Heart right ventricle (tissue), 16 donors: Measurements from ENCODE around the gene RNF130. TPM values are rescaled to one million over a fixed set of nuclear protein-coding genes. Genes with fewer than 3 reads are reported as not detected.

Experiments used
- ATAC-seq, 8 donors: fragments of 200-7000 bp; cut with Tn5 transposase; one replicate each; pipeline ENCODE4 v1.9.1; 2020; ENCODE audit warnings: mild to moderate bottlenecking in 8 of 8, moderate library complexity in 8 of 8, moderate number of reproducible peaks in 1 of 8
- DNase-seq, 2 donors: peaks; one replicate each; pipeline ENCODE4 v3.0.0-alpha.2; 2020
- H3K27ac ChIP-seq, 10 donors: fragments of 200-600 bp; sonication (generic) in 2 of 10; one replicate each; pipeline versions ENCODE4 v1.5.0 to v1.8.0; 2020 to 2022; ENCODE audit warnings: mild to moderate bottlenecking in 3 of 10
- H3K27me3 ChIP-seq, 7 donors: fragments of 200-600 bp; one replicate each; pipeline ENCODE4 v1.8.0; 2021 to 2022; ENCODE audit warnings: mild to moderate bottlenecking in 2 of 7
- H3K36me3 ChIP-seq, 9 donors: fragments of 200-600 bp; sonication (generic) in 1 of 9; one replicate each; pipeline versions ENCODE4 v1.5.0 to v1.8.0; 2020 to 2022; ENCODE audit warnings: mild to moderate bottlenecking in 2 of 9
- H3K4me1 ChIP-seq, 9 donors: fragments of 200-600 bp; sonication (generic) in 1 of 9; one replicate each; pipeline versions ENCODE4 v1.5.0 to v1.8.0; 2020 to 2022; ENCODE audit warnings: mild to moderate bottlenecking in 4 of 9
- H3K4me3 ChIP-seq, 10 donors: fragments of 200-600 bp; sonication (generic) in 2 of 10; one replicate each; pipeline versions ENCODE4 v1.5.0 to v1.8.0; 2020 to 2022; ENCODE audit warnings: mild to moderate bottlenecking in 7 of 10, moderate library complexity in 2 of 10
- H3K9me3 ChIP-seq, 11 donors: fragments of 200-600 bp in 10 of 11; sonication (generic) in 2 of 11; one replicate each; pipeline versions ENCODE4 v1.5.0 to v1.8.0; 2013 to 2022; ENCODE audit warnings: mild to moderate bottlenecking in 2 of 11, control low read depth in 1 of 11, moderate library complexity in 1 of 11
- WGBS, 2 donors: extraction: QIAGEN DNeasy Blood & Tissue Kit; methylation state at CpG; one replicate each; pipeline ENCODE4 v1.1.7; 2013; ENCODE audit warnings: inconsistent platforms in 1 of 2; 5-methylcytosine and 5-hydroxymethylcytosine counted together
- intact Hi-C, 10 donors: fragments of 100-400 bp; cut with DNase I; formaldehyde crosslinking; loops; one replicate each; pipeline versions ENCODE4 v1.11.1 to v1.14.2; 2022
- polyA plus RNA-seq, 2 donors: library from polyadenylated mRNA; stranded (reverse); fragments of 200-250 nt; gene quantifications; one replicate each; pipeline ENCODE4 v1.2.3, GENCODE V29; 2013
- total RNA-seq, 10 donors: library from RNA; stranded (reverse); fragmentation: NEBNext Ultra II Directional in 3 of 10; extraction: Animal tissue kit (Norgen Biotek cat#: 25700) in 3 of 10; gene quantifications; one replicate each; pipeline versions ENCODE4 v1.2.1 to v1.2.4, GENCODE V29; 2021 to 2023
- TF ChIP-seq, protein P1 (sequence below), 9 donors: fragments of 200-600 bp; sonication (generic) in 2 of 9; IDR thresholded peaks; one replicate each; pipeline versions ENCODE4 v1.5.0 to v1.8.0; 2021 to 2022; ENCODE audit warnings: antibody characterized with exemption in 9 of 9, mild to moderate bottlenecking in 5 of 9, moderate library complexity in 1 of 9
- donor health status: Arrhythmogenic right ventricular cardiomyopathy.
- donor health status: ischemic (EF 13 %, LVEDD 7.1; RV severe dilation, severe dysfunction).
- donor health status: healthy with polysubstance abuse.
- donor health status: DM: no; HTN: yes; CAD: no.
- donor health status: DM: no; HTN: no; CAD: no.
- donor health status: ischemic (EF 25% LVEDD 6.9; RV normal size, moderate dysfunction).
- donor health status: ischemic (EF 25% LVEDD 5.7; RV mildly dilated, moderate dysfunction).
- donor health status: healthy.
- donor health status: DM: yes; HTN: yes; CAD: no.
- donor health status: Ischemic cardiomyopathy.
- donor health status: ischemic (EF 35%, LVEDD 5.7; RV mildly dilated, moderate dysfunction).
- donor health status: nonischemic (EF 11% LVEDD 7.7; RV severe dilation, severe dysfunction).
- donor health status: DM: yes; HTN: yes; CAD: no.
- donor health status: PGD.
- donor health status: ischemic (EF 29% LVEDD 5.4; RV normal size, mild dysfunction).
- donor health status: nonischemic (EF 23%, LVEDD 6.1; RV moderate dilation, normal function).

Gene RNF130
- total and polyA plus RNA-seq, 12 donors: 21.9 to 55.8 (median 33.2) TPM

DNA sequence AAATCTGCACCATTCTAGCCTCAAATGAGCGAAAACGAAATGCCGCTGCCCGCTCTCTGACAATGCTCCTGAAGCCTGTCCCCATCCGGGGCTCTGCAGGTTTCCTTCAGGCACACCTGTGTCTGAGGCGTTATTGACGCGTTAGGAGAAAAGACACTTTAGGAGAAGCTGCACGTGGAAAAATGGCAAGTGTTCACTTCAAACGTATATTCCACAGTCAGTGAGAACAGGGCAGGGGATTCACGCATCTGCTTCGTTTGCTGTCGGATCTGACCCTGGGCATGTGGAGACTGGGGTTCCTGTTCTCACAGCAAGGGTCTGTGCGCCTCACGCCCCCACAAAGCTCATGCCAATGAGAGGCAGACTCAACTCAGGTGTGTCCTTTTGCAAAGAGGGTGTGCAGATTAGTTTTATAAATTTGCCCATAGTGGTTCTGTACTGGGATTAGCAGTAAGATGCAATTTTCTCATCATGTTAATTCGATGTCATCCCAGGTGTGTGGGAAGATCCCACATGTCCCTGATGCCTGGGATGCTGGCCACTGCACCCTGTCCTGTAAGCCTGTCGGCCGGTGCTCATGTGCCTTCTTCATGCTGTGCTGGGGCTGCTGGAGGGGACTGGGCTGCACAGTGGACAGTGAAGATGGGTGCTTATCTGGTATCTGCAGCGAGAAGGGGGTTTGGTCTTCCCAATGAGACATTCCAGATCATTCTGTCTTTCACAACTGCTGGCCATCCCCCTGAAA is 152.6 kb downstream of the RNF130 start:
- no peaks in the 10 kb centered on the region for H3K27me3 ChIP-seq
- H3K36me3 ChIP-seq: no peaks in the 10 kb centered on the region
- ATAC-seq: no peak
- TF ChIP-seq, protein P1, sequence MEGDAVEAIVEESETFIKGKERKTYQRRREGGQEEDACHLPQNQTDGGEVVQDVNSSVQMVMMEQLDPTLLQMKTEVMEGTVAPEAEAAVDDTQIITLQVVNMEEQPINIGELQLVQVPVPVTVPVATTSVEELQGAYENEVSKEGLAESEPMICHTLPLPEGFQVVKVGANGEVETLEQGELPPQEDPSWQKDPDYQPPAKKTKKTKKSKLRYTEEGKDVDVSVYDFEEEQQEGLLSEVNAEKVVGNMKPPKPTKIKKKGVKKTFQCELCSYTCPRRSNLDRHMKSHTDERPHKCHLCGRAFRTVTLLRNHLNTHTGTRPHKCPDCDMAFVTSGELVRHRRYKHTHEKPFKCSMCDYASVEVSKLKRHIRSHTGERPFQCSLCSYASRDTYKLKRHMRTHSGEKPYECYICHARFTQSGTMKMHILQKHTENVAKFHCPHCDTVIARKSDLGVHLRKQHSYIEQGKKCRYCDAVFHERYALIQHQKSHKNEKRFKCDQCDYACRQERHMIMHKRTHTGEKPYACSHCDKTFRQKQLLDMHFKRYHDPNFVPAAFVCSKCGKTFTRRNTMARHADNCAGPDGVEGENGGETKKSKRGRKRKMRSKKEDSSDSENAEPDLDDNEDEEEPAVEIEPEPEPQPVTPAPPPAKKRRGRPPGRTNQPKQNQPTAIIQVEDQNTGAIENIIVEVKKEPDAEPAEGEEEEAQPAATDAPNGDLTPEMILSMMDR (IDR thresholded peaks at IDR 0.05): no peak
- peaks cover 0 to 18% (median 0%) of the 10 kb centered on the region in 9 donors for H3K4me1 ChIP-seq
- WGBS, 2 donors: 93 to 94% methylated on average over 19 of the region's 19 CpGs
- DNase-seq: no peak
- no peak overlapping the region for H3K4me3 ChIP-seq
- H3K27ac ChIP-seq: no peak overlapping the region
- intact Hi-C loops: no loop called here
- H3K9me3 ChIP-seq: no peaks in the 10 kb centered on the region

DNA sequence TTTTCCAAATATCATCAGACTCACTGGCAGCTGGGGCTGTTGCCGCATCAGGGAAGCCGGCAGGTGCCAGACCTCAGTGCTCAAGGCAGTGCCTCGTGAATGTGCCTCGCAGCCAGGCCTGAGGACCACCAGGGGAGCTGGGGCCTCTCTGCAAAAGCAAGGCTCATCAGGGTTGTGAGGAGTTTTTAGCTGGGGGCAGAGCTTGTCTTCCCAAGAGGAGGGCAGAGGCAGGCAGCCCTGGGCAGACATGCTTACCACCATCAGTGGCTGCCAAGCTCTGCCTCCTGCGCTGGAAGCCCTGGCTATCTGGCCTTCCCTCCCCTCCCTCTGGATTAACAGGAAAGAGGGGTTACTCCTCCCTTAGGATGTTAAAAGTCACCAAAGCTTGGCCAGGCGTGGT is 155.0 kb downstream of the RNF130 start:
- no peak overlapping the region for H3K27ac ChIP-seq
- WGBS, 2 donors: 90 to 91% methylated on average over 6 of the region's 6 CpGs
- H3K4me3 ChIP-seq: no peak overlapping the region
- no peaks in the 10 kb centered on the region for H3K36me3 ChIP-seq
- DNase-seq: no peak
- H3K4me1 ChIP-seq: peaks cover 0 to 26% (median 0%) of the 10 kb centered on the region in 9 donors
- ATAC-seq: no peak
- H3K27me3 ChIP-seq: no peaks in the 10 kb centered on the region
- H3K9me3 ChIP-seq: no peaks in the 10 kb centered on the region
- TF ChIP-seq, protein P1 (IDR thresholded peaks at IDR 0.05): no peak
- intact Hi-C loops: no loop called here

DNA sequence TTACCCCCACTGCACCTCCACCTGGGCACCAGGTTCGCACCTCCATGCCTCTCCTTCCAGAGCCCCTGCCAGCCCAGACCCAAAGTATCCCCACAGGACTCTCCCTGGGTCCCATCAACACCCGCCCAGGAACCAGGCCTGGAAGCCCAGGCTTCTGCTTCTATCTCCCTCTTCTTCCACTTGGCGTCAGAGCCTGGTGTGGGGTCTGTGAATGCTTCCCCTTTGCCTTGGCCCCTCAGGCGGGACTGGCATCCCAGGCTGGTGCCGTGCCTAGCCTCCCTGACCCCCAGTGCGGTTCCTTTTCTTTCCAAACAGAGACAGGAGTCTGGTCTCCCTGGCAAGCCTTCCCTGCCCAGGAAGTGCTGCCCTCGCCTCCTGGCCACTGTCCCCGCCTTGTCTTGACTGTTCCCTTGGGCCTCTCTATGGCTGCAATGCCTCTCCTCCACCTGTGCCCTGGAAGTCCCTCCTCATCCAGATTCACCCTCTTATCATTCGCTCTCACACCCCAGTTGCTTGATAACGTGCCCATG is 156.1 kb downstream of the RNF130 start:
- Histone ChIP-seq H3K27me3 (no peaks in the 10 kb centered on the region), H3K36me3 (no peaks in the 10 kb centered on the region), H3K9me3 (no peaks in the 10 kb centered on the region), H3K4me3 (no peak overlapping the region), H3K4me1 (peaks cover 0 to 26% (median 0%) of the 10 kb centered on the region in 9 donors), H3K27ac (no peak overlapping the region)
- DNase-seq: no peak
- TF ChIP-seq, protein P1 (IDR thresholded peaks at IDR 0.05): no peak
- WGBS, 2 donors: 89 to 92% methylated on average over 10 of the region's 10 CpGs
- intact Hi-C loops: no loop called here
- no peak for ATAC-seq

DNA sequence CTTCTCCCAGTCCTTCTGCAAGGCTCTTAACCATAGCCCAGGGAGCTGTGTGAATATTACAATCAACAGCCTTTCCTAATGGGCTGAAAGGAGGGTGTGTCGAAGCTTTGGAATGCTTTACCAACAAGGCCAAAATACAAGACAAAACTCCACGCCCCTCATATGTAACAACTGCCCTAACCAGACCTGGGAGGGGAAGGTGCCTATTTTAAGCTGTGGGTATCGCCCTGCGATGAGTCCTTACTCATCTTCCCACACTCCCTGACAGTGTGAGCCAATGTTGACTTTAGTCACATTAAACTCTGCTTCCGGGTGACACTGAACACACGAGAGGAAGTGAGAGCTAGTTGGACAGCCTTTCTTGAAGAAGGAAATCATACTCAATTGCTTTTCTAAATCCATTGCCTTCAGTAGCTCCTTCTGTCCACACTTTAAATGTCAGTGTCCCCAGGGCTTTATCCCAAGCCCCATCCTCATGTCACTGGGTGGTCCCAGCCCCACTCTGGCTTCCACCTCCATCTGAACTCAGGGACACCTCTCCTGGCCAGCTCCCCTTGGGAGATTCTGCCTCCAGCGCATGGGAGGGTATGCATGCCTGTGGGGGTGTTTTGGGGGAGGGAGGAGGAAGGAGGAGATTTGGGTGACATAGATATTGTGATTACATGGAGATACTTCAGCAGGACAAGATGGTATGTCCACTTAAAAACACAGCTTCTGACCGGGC is 157.4 kb downstream of the RNF130 start:
- peak overlapping the region in 1 of 10 donors; percentile 70 for H3K27ac ChIP-seq
- H3K4me1 ChIP-seq: peaks cover 0 to 26% (median 0%) of the 10 kb centered on the region in 9 donors
- TF ChIP-seq, protein P1 (IDR thresholded peaks at IDR 0.05): no peak
- ATAC-seq: peak in 6 of 8 donors; percentile 27 to 60 (median 34)
- no peak for DNase-seq
- WGBS, 2 donors: 72 to 75% methylated on average over 8 of the region's 8 CpGs
- no peak overlapping the region for H3K4me3 ChIP-seq
- H3K9me3 ChIP-seq: no peaks in the 10 kb centered on the region
- H3K27me3 ChIP-seq: no peaks in the 10 kb centered on the region
- intact Hi-C loops: no loop called here
- H3K36me3 ChIP-seq: no peaks in the 10 kb centered on the region
